DND-41 (cell line): Measurements from ENCODE around the gene BMERB1.

Experiments used
- ATAC-seq: fragments of 200-7000 bp; cut with Tn5 transposase; 3 replicates; pipeline ENCODE4 v1.9.1; 2021; ENCODE audit warnings: low read depth; ENCODE audit not compliant: insufficient read depth
- DNase-seq: peaks from one replicate; pipeline ENCODE4 v3.0.0-alpha.2; 2020
- H2AFZ ChIP-seq: 2 replicates; pipeline ENCODE4 v1.6.0; 2012; ENCODE audit warnings: low read depth, low read length
- H3K27ac ChIP-seq: 2 replicates; pipeline ENCODE4 v1.5.1; 2012; ENCODE audit warnings: low read length, inconsistent platforms
- H3K27me3 ChIP-seq: fragments of 200-600 bp; sonication (generic); 2 replicates; pipeline ENCODE4 v1.6.0; 2012; ENCODE audit warnings: low read length, mild to moderate bottlenecking, inconsistent platforms; ENCODE audit not compliant: insufficient read depth, poor library complexity
- H3K36me3 ChIP-seq: 2 replicates; pipeline ENCODE4 v1.5.1; 2012; ENCODE audit warnings: low read length, inconsistent platforms; ENCODE audit not compliant: insufficient read depth
- H3K4me1 ChIP-seq: 2 replicates; pipeline ENCODE4 v1.5.1; 2012; ENCODE audit warnings: mild to moderate bottlenecking, low read length; ENCODE audit not compliant: insufficient read depth
- H3K4me2 ChIP-seq: 2 replicates; pipeline ENCODE4 v1.6.0; 2012; ENCODE audit warnings: mild to moderate bottlenecking, moderate library complexity, low read length, inconsistent platforms; ENCODE audit not compliant: insufficient read depth
- H3K4me3 ChIP-seq, 2 experiments: fragments of 200-600 bp in 1 of 2; shearing (Covaris generic) in 1 of 2; 2 replicates each; pipeline ENCODE4 v1.5.1; 2012 to 2016; ENCODE audit warnings: inconsistent platforms in 2 of 2, low read length in 2 of 2, mild to moderate bottlenecking in 2 of 2, low read depth in 1 of 2, moderate library complexity in 1 of 2
- H3K79me2 ChIP-seq: 2 replicates; pipeline ENCODE4 v1.6.0; 2012; ENCODE audit warnings: low read length, inconsistent platforms; ENCODE audit not compliant: insufficient read depth
- H3K9ac ChIP-seq: 2 replicates; pipeline ENCODE4 v1.6.0; 2012; ENCODE audit warnings: low read depth, mild to moderate bottlenecking, inconsistent platforms, low read length, moderate library complexity
- H3K9me3 ChIP-seq: 2 replicates; pipeline ENCODE4 v1.5.1; 2012; ENCODE audit warnings: low read length, moderate library complexity, mild to moderate bottlenecking, inconsistent platforms; ENCODE audit not compliant: insufficient read depth, severe bottlenecking
- H4K20me1 ChIP-seq: 2 replicates; pipeline ENCODE4 v1.6.0; 2012; ENCODE audit warnings: low read length; ENCODE audit not compliant: insufficient read depth
- EZH2 ChIP-seq: IDR thresholded peaks from 3 replicates; pipeline ENCODE4 v1.6.1; 2012; ENCODE audit warnings: borderline replicate concordance, low read depth, mild to moderate bottlenecking, moderate library complexity, low read length, inconsistent platforms; ENCODE audit not compliant: severe bottlenecking
- TF ChIP-seq, protein P1 (sequence below): IDR thresholded peaks from 2 replicates; pipeline ENCODE4 v1.5.1; 2012; ENCODE audit warnings: borderline replicate concordance, low read length, moderate library complexity, mild to moderate bottlenecking; ENCODE audit not compliant: poor library complexity, severe bottlenecking; ENCODE audit errors: extremely low read depth

Gene BMERB1

DNA sequence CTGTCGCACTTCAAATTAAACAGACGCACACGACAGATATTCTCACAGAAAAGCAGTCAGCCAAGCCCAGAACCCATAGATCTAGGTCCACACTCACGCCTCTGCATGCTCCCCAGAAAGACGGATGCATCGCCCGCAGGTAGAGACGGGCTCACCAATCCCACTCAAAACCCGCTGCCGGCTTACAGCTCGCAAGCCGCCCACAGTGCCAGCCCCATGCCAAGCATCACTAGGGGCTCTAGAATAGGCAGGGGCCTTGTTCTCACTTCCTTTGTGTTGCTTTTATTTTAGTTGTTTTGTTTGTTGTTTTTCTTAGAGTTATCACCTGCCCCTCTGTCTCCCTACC lies 336 bp upstream of the BMERB1 start:
- DNase-seq (no peak), ATAC-seq (no peak)
- Histone ChIP-seq H3K36me3 (no peaks in the 10 kb centered on the region), H3K9ac (no peak overlapping the region), H2AFZ (no peak overlapping the region), H3K4me1 (no peaks in the 10 kb centered on the region), H3K79me2 (no peaks in the 10 kb centered on the region), H3K27ac (no peak overlapping the region), H3K4me3 (no peak overlapping the region), H3K9me3 (no peaks in the 10 kb centered on the region), H3K27me3 (no peaks in the 10 kb centered on the region), H3K4me2 (no peak overlapping the region), H4K20me1 (no peaks in the 10 kb centered on the region)
- TF ChIP-seq, protein P1, sequence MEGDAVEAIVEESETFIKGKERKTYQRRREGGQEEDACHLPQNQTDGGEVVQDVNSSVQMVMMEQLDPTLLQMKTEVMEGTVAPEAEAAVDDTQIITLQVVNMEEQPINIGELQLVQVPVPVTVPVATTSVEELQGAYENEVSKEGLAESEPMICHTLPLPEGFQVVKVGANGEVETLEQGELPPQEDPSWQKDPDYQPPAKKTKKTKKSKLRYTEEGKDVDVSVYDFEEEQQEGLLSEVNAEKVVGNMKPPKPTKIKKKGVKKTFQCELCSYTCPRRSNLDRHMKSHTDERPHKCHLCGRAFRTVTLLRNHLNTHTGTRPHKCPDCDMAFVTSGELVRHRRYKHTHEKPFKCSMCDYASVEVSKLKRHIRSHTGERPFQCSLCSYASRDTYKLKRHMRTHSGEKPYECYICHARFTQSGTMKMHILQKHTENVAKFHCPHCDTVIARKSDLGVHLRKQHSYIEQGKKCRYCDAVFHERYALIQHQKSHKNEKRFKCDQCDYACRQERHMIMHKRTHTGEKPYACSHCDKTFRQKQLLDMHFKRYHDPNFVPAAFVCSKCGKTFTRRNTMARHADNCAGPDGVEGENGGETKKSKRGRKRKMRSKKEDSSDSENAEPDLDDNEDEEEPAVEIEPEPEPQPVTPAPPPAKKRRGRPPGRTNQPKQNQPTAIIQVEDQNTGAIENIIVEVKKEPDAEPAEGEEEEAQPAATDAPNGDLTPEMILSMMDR: no peak
- TF ChIP-seq EZH2: no peak

DNA sequence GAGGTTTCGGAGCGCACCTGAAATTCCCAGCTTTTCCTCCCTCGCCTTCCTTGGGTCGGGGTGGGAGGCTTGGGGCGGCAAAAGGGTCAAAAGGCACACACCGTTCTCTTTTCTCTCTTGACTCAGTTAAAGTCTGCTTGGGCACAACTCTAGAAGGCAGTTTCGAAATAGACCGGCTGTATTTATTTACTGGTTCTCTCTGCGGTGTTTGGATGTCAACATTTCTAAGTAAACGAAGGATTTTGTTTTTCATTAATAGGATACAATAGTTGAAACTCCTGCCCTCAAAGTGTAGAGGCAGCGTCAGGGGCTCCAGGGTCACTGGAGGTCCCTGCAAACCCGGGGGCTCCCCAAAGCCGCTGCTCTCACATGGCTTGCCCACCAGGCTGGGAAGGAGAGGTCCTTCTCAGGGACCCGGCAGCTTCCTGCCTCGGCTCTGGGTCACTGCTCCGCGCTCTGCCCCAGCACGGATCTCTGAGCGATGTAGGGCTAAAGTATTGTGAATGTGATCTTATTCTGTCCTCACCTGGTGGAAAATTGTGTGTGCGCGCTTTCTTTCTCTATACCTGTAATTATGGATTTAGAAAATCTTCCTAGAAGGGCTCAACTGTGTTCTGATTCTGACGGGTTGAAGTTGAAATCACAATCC lies 952 bp downstream of the BMERB1 start:
- TF ChIP-seq, protein P1: no peak
- TF ChIP-seq EZH2: no peak
- H3K9me3 ChIP-seq: no peaks in the 10 kb centered on the region
- ATAC-seq: no peak
- no peak for DNase-seq
- H4K20me1 ChIP-seq: no peaks in the 10 kb centered on the region
- no peak overlapping the region for H2AFZ ChIP-seq
- no peak overlapping the region for H3K4me2 ChIP-seq
- no peaks in the 10 kb centered on the region for H3K79me2 ChIP-seq
- H3K4me3 ChIP-seq: no peak overlapping the region
- no peaks in the 10 kb centered on the region for H3K4me1 ChIP-seq
- H3K36me3 ChIP-seq: no peaks in the 10 kb centered on the region
- H3K9ac ChIP-seq: no peak overlapping the region
- no peak overlapping the region for H3K27ac ChIP-seq
- H3K27me3 ChIP-seq: peaks cover 4% of the 10 kb centered on the region

DNA sequence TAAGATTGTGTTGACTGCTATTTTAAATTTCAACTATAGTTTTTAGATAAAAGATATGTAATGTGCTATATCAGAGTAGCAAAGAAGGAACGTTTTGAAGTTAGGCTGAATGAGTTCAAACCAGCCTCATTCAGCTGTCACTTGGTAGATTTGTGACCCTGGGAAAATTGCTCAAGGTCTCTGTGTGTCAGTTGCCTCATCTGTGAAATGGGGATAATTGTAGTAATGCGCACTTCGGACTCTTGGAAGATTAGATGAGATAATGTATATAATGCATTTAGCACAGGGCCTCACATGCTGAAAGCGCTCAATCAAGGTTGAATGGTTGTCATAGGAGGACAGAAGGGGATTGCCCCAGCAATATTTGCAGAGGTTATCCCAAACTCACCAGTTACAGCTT lies 4.7 kb downstream of the BMERB1 start:
- ATAC-seq (no peak), DNase-seq (no peak)
- H3K27me3 ChIP-seq: peaks cover 10% of the 10 kb centered on the region
- no peak overlapping the region for H3K4me2 ChIP-seq
- no peaks in the 10 kb centered on the region for H3K36me3 ChIP-seq
- H2AFZ ChIP-seq: no peak overlapping the region
- no peaks in the 10 kb centered on the region for H3K9me3 ChIP-seq
- TF ChIP-seq EZH2: no peak
- TF ChIP-seq, protein P1: no peak
- no peak overlapping the region for H3K9ac ChIP-seq
- H3K4me1 ChIP-seq: no peaks in the 10 kb centered on the region
- H4K20me1 ChIP-seq: no peaks in the 10 kb centered on the region
- no peak overlapping the region for H3K4me3 ChIP-seq
- no peak overlapping the region for H3K27ac ChIP-seq
- no peaks in the 10 kb centered on the region for H3K79me2 ChIP-seq
